ENCODE results near the gene UBE2U. TPM values are rescaled to one million over a fixed set of nuclear protein-coding genes. Genes with fewer than 3 reads are reported as not detected.

UBE2U gene
- total and polyA plus RNA-seq, 2 of the 8 experiments (the other 6 are each of a cell fraction or from before 2014, with no cell fraction given), result not detected

GRCh38 chr1:64194168-64195080 lies 9.0 kb upstream of the UBE2U start:
- H3K56ac ChIP-seq (replicated peaks; ENCODE audit: insufficient read length, low read depth, low read length), result no peak overlapping the region
- no peak for TF ChIP-seq CHD2 (IDR thresholded peaks at IDR 0.05; ENCODE audit: low read length)
- no peak for TF ChIP-seq BCL11A (IDR thresholded peaks at IDR 0.05; ENCODE audit: low read depth in 2 of 2, low read length in 2 of 2)
- TF ChIP-seq SIN3A (conservative IDR thresholded peaks at IDR 0.05 in 1 of 2, IDR thresholded peaks at IDR 0.05 in 1 of 2; ENCODE audit: low read depth in 1 of 2, low read length in 2 of 2), result no peak
- no peak for TF ChIP-seq KDM5A (IDR thresholded peaks at IDR 0.05; ENCODE audit: low read length)
- no peak for TF ChIP-seq YY1 (IDR thresholded peaks at IDR 0.05; ENCODE audit: low read depth, low read length)
- no peak for TF ChIP-seq RAD21 (IDR thresholded peaks at IDR 0.05 in 1 of 2, conservative IDR thresholded peaks at IDR 0.05 in 1 of 2; ENCODE audit: low read depth in 2 of 2, low read length in 2 of 2)
- no peak for TF ChIP-seq KDM4A (IDR thresholded peaks at IDR 0.05; ENCODE audit: low read depth, low read length, severe bottlenecking)
- no peak for TF ChIP-seq POLR2AphosphoS5 (IDR thresholded peaks at IDR 0.05; ENCODE audit: low read depth, low read length)
- no peak for TF ChIP-seq SAP30 (IDR thresholded peaks at IDR 0.05; ENCODE audit: insufficient read depth, insufficient replicate concordance, low read length)
- no peak for TF ChIP-seq CTBP2 (IDR thresholded peaks at IDR 0.05; ENCODE audit: borderline replicate concordance, insufficient read depth, insufficient read length, low read length)

More at GRCh38 chr1:64194168-64195080, 9.0 kb upstream of the UBE2U start:
- no peak overlapping the region for H3K23ac ChIP-seq (ENCODE audit: insufficient read length)
- peaks cover 0 to 5% (median 0%) of the 10 kb centered on the region in 4 experiments; a peak in 2 of 7 replicates for H3K4me1 ChIP-seq (replicated peaks in 1 of 4; ENCODE audit: control insufficient read depth in 3 of 4, insufficient read depth in 4 of 4, low read length in 3 of 4)
- H3K4me2 ChIP-seq (ENCODE audit: insufficient read depth in 1 of 2, low read depth in 2 of 2, low read length in 2 of 2), result no peak overlapping the region
- no peak overlapping the region for H3K4me3 ChIP-seq (ENCODE audit: extremely low read depth in 1 of 4, insufficient read depth in 2 of 4, low read depth in 3 of 4, low read length in 4 of 4)
- H3K9ac ChIP-seq (replicated peaks in 1 of 4; ENCODE audit: extremely low read depth in 1 of 4, low read depth in 3 of 4, low read length in 3 of 4), result no peak overlapping the region
- peak overlapping the region; percentile 58; the same call in 1 of the 2 replicates for H2AFZ ChIP-seq (ENCODE audit: low read length)
- H3K9me3 ChIP-seq (ENCODE audit: insufficient read depth in 2 of 2, low read depth in 1 of 2, low read length in 1 of 2), result no peaks in the 10 kb centered on the region; a peak in 1 of 4 replicates
- no peak overlapping the region for H3K14ac ChIP-seq (ENCODE audit: insufficient read length)
- FAIRE-seq (no peak), DNase-seq (ENCODE audit: low read depth in 1 of 2, low spot score in 2 of 2) (no peak)
- H3K27me3 ChIP-seq (replicated peaks in 1 of 4; ENCODE audit: control insufficient read depth in 3 of 4, extremely low read depth in 1 of 4, insufficient read depth in 3 of 4, low read length in 3 of 4), result no peaks in the 10 kb centered on the region
- WGBS, 2 experiments (ENCODE audit: extremely low coverage in 1 of 2, insufficient coverage in 1 of 2, insufficient read length in 1 of 2, insufficient replicate concordance in 2 of 2, low coverage in 1 of 2, low lambda C conversion rate in 2 of 2, missing lambda C conversion rate in 1 of 2), result 84% methylated on average over 8 of the region's 8 CpGs; no CpG with 5 or more reads in 1 of the 2 experiments
- H3K18ac ChIP-seq (ENCODE audit: extremely low read depth, low read length), result no peak overlapping the region
- H2BK20ac ChIP-seq (ENCODE audit: low read length), result no peak overlapping the region
- ChIA-PET CTCF (ENCODE audit: partially characterized antibody) (interaction anchor here (0.8 to 4.5 kb wide), 8 partner anchors 10 to 520 kb away, joined by 3 to 23 read pairs (median 4); no protein-coding TSS in a partner anchor), POLR2A (ENCODE audit: partially characterized antibody) (interaction anchor here (1.0 to 2.0 kb wide), 2 partner anchors 11 to 13 kb away, joined by 3 to 4 read pairs; no protein-coding TSS in a partner anchor)
- H3K27ac ChIP-seq (ENCODE audit: low read depth, low read length), result no peak overlapping the region
- no peak overlapping the region for H2BK15ac ChIP-seq (ENCODE audit: low read length)
- no peak overlapping the region for H4K5ac ChIP-seq (ENCODE audit: insufficient read length, low read depth, low read length)
- H4K8ac ChIP-seq (ENCODE audit: extremely low read depth, insufficient read depth, low read length), result no peak overlapping the region
- no peaks in the 10 kb centered on the region for H3K79me2 ChIP-seq (ENCODE audit: control insufficient read depth in 1 of 2, insufficient read depth in 2 of 2, low read length in 2 of 2)
- no peaks in the 10 kb centered on the region for H3K23me2 ChIP-seq (ENCODE audit: low read depth, low read length)
- no peaks in the 10 kb centered on the region for H3K36me3 ChIP-seq (ENCODE audit: control insufficient read depth in 2 of 4, insufficient read depth in 4 of 4, low read length in 3 of 4)
- H2AK5ac ChIP-seq (ENCODE audit: low read depth, low read length), result no peak overlapping the region
- H4K20me1 ChIP-seq (replicated peaks in 1 of 2; ENCODE audit: control insufficient read depth in 1 of 2, insufficient read depth in 2 of 2, low read length in 2 of 2), result no peaks in the 10 kb centered on the region
- H4K91ac ChIP-seq (replicated peaks; ENCODE audit: insufficient read length, low read length), result no peak overlapping the region
- no peak overlapping the region for H3K4ac ChIP-seq (replicated peaks; ENCODE audit: insufficient read length, low read depth, low read length)
- no peak overlapping the region for H2BK120ac ChIP-seq (replicated peaks; ENCODE audit: low read depth, low read length)
- no peak overlapping the region for H2BK12ac ChIP-seq (ENCODE audit: low read depth, low read length)
- no peaks in the 10 kb centered on the region for H3K79me1 ChIP-seq (ENCODE audit: low read depth, low read length)
- H2BK5ac ChIP-seq (ENCODE audit: low read depth, low read length), result no peak overlapping the region
